H1 (cell line): Measurements from ENCODE around the gene AFF1. TPM values are rescaled to one million over a fixed set of nuclear protein-coding genes. Genes with fewer than 3 reads are reported as not detected.

Source experiments
- NANOG ChIP-seq: IDR thresholded peaks from 2 replicates; pipeline ENCODE4 v1.6.1; 2011; ENCODE audit warnings: low read length, low read depth, mild to moderate bottlenecking, inconsistent platforms; ENCODE audit not compliant: insufficient read depth, poor library complexity, severe bottlenecking
- NRF1 ChIP-seq: IDR thresholded peaks from 2 replicates; pipeline ENCODE4 v1.6.1; 2011; ENCODE audit warnings: mild to moderate bottlenecking, low read depth, low read length, improper control_type of control experiment
- SRF ChIP-seq: IDR thresholded peaks from 2 replicates; pipeline ENCODE4 v1.6.1; 2011; ENCODE audit warnings: mild to moderate bottlenecking, low read depth, low read length, moderate library complexity
- polyA plus RNA-seq, 7 experiments: library from polyadenylated mRNA; depleted of rRNA in 3 of 7; stranded (reverse) in 5 of 7; unstranded in 2 of 7; fragments of >200 nt in 5 of 7; fragments of 200-250 nt in 2 of 7; gene quantifications; 1 replicate in 5 of 7; 2 replicates in 1 of 7; 4 replicates in 1 of 7; pipeline versions ENCODE4 v1.2.1 to v1.2.3, GENCODE V29; 2011 to 2013; ENCODE audit warnings: missing spikeins in 2 of 7, mixed read lengths in 2 of 7
- total RNA-seq: library from RNA; stranded (reverse); fragmentation: NEBNext Ultra II Directional; extraction: Animal tissue kit (Norgen Biotek cat#: 25700); gene quantifications from 2 replicates; pipeline ENCODE4 v1.2.1, GENCODE V29; 2021

Gene AFF1
- total and polyA plus RNA-seq, 2 of the 8 experiments (the other 6 are each of a cell fraction or from before 2014, with no cell fraction given): 14.8 to 85.5 TPM

GRCh38 chr4:87103086-87103485, 168.3 kb downstream of the AFF1 start (continued):
- TF ChIP-seq NRF1 (no peak), NANOG (no peak), SRF (no peak)
